ENCODE results near the gene FOXN1. TPM values are rescaled to one million over a fixed set of nuclear protein-coding genes. Genes with fewer than 3 reads are reported as not detected.
"Not testable (repeated sequence)": the region's sequence is repeated elsewhere in the genome, so short reads cannot be mapped to it uniquely, and the experiment has no call there.

The FOXN1 gene
- not detected in 2 replicates for total RNA-seq (2012; rRNA removed)

GRCh38 chr17:28505986-28506665 is at the start of gene FOXN1:
FOXN1 (plus strand) TSS chr17:28506348; CDS start chr17:28523970, 17,622 bp downstream.
- H3K4me1 ChIP-seq (ENCODE audit: control insufficient read depth, insufficient read depth, low read length): no peaks in the 10 kb centered on the region
- H3K36me3 ChIP-seq (ENCODE audit: insufficient read depth, low read length): no peaks in the 10 kb centered on the region
- no peak within 1 kb of the TSS for H3K4me3 ChIP-seq (ENCODE audit: low read length)
- H3K9me3 ChIP-seq (replicated peaks; ENCODE audit: low read length): no peaks in the 10 kb centered on the region
- H3K9ac ChIP-seq (ENCODE audit: low read depth, low read length): no peak within 1 kb of the TSS
- H3K27me3 ChIP-seq (ENCODE audit: control insufficient read depth, insufficient read depth, low read length): peaks cover 79% of the 10 kb centered on the region
- H3K4me2 ChIP-seq (ENCODE audit: low read length): no peak within 1 kb of the TSS

- H3K27me3 ChIP-seq (ENCODE audit: control insufficient read depth, insufficient read depth, low read length): peaks cover 19% of the 10 kb centered on the region
- H3K9me3 ChIP-seq (replicated peaks; ENCODE audit: low read length): no peaks in the 10 kb centered on the region
- H3K4me3 ChIP-seq (ENCODE audit: low read length): no peak overlapping the region
- H3K4me1 ChIP-seq (ENCODE audit: control insufficient read depth, insufficient read depth, low read length): no peaks in the 10 kb centered on the region
- H3K9ac ChIP-seq (ENCODE audit: low read depth, low read length): no peak overlapping the region
- no peak overlapping the region for H3K4me2 ChIP-seq (ENCODE audit: low read length)
- H3K36me3 ChIP-seq (ENCODE audit: insufficient read depth, low read length): no peaks in the 10 kb centered on the region
Observed at GRCh38 chr17:28457890-28458289, 48.3 kb upstream of the FOXN1 start.

GRCh38 chr17:28458881-28459280 is 47.3 kb upstream of the FOXN1 start:
- H3K9ac ChIP-seq (ENCODE audit: low read depth, low read length); H3K36me3 ChIP-seq (ENCODE audit: insufficient read depth, low read length); H3K4me1 ChIP-seq (ENCODE audit: control insufficient read depth, insufficient read depth, low read length); H3K4me2 ChIP-seq (ENCODE audit: low read length); H3K4me3 ChIP-seq (ENCODE audit: low read length); H3K9me3 ChIP-seq (replicated peaks; ENCODE audit: low read length): not testable (repeated sequence)
- H3K27me3 ChIP-seq (ENCODE audit: control insufficient read depth, insufficient read depth, low read length): peaks cover 23% of the 10 kb centered on the region

- H3K36me3 ChIP-seq (ENCODE audit: insufficient read depth, low read length): no peaks in the 10 kb centered on the region
Observed at GRCh38 chr17:28460901-28461300, 45.2 kb upstream of the FOXN1 start.

GRCh38 chr17:28466001-28466400 is 40.1 kb upstream of the FOXN1 start:
- H3K9me3 ChIP-seq (replicated peaks; ENCODE audit: low read length): no peaks in the 10 kb centered on the region
- no peaks in the 10 kb centered on the region for H3K4me1 ChIP-seq (ENCODE audit: control insufficient read depth, insufficient read depth, low read length)
- no peak overlapping the region for H3K4me2 ChIP-seq (ENCODE audit: low read length)
- no peaks in the 10 kb centered on the region for H3K36me3 ChIP-seq (ENCODE audit: insufficient read depth, low read length)
- H3K4me3 ChIP-seq (ENCODE audit: low read length): no peak overlapping the region
- no peak overlapping the region for H3K9ac ChIP-seq (ENCODE audit: low read depth, low read length)
- peaks cover 67% of the 10 kb centered on the region for H3K27me3 ChIP-seq (ENCODE audit: control insufficient read depth, insufficient read depth, low read length)

More at GRCh38 chr17:28460901-28461300, 45.2 kb upstream of the FOXN1 start:
- Histone ChIP-seq H3K4me1 (ENCODE audit: control insufficient read depth, insufficient read depth, low read length) (no peaks in the 10 kb centered on the region), H3K4me3 (ENCODE audit: low read length) (no peak overlapping the region), H3K4me2 (ENCODE audit: low read length) (no peak overlapping the region), H3K27me3 (ENCODE audit: control insufficient read depth, insufficient read depth, low read length) (peaks cover 35% of the 10 kb centered on the region), H3K9ac (ENCODE audit: low read depth, low read length) (no peak overlapping the region), H3K9me3 (replicated peaks; ENCODE audit: low read length) (no peaks in the 10 kb centered on the region)

GRCh38 chr17:28466521-28467048 is 39.6 kb upstream of the FOXN1 start:
- Histone ChIP-seq H3K4me3 (ENCODE audit: low read length) (no peak overlapping the region), H3K4me2 (ENCODE audit: low read length) (no peak overlapping the region), H3K4me1 (ENCODE audit: control insufficient read depth, insufficient read depth, low read length) (no peaks in the 10 kb centered on the region), H3K9me3 (replicated peaks; ENCODE audit: low read length) (no peaks in the 10 kb centered on the region), H3K27me3 (ENCODE audit: control insufficient read depth, insufficient read depth, low read length) (peaks cover 67% of the 10 kb centered on the region), H3K36me3 (ENCODE audit: insufficient read depth, low read length) (no peaks in the 10 kb centered on the region), H3K9ac (ENCODE audit: low read depth, low read length) (no peak overlapping the region)

- H3K27me3 ChIP-seq (ENCODE audit: control insufficient read depth, insufficient read depth, low read length): peaks cover 70% of the 10 kb centered on the region
- no peaks in the 10 kb centered on the region for H3K4me1 ChIP-seq (ENCODE audit: control insufficient read depth, insufficient read depth, low read length)
- H3K4me3 ChIP-seq (ENCODE audit: low read length): no peak overlapping the region
- H3K9ac ChIP-seq (ENCODE audit: low read depth, low read length): no peak overlapping the region
- no peaks in the 10 kb centered on the region for H3K36me3 ChIP-seq (ENCODE audit: insufficient read depth, low read length)
- H3K4me2 ChIP-seq (ENCODE audit: low read length): no peak overlapping the region
- no peaks in the 10 kb centered on the region for H3K9me3 ChIP-seq (replicated peaks; ENCODE audit: low read length)
Observed at GRCh38 chr17:28467456-28468025, 38.6 kb upstream of the FOXN1 start.

GRCh38 chr17:28468033-28468735 is 38.0 kb upstream of the FOXN1 start:
- H3K36me3 ChIP-seq (ENCODE audit: insufficient read depth, low read length); H3K4me3 ChIP-seq (ENCODE audit: low read length); H3K4me2 ChIP-seq (ENCODE audit: low read length); H3K4me1 ChIP-seq (ENCODE audit: control insufficient read depth, insufficient read depth, low read length); H3K9me3 ChIP-seq (replicated peaks; ENCODE audit: low read length); H3K9ac ChIP-seq (ENCODE audit: low read depth, low read length): not testable (repeated sequence)
- H3K27me3 ChIP-seq (ENCODE audit: control insufficient read depth, insufficient read depth, low read length): peaks cover 70% of the 10 kb centered on the region

GRCh38 chr17:28468781-28469180 is 37.4 kb upstream of the FOXN1 start:
- no peak overlapping the region for H3K4me2 ChIP-seq (ENCODE audit: low read length)
- no peaks in the 10 kb centered on the region for H3K36me3 ChIP-seq (ENCODE audit: insufficient read depth, low read length)
- no peaks in the 10 kb centered on the region for H3K4me1 ChIP-seq (ENCODE audit: control insufficient read depth, insufficient read depth, low read length)
- H3K9ac ChIP-seq (ENCODE audit: low read depth, low read length): no peak overlapping the region
- H3K4me3 ChIP-seq (ENCODE audit: low read length): no peak overlapping the region
- no peaks in the 10 kb centered on the region for H3K9me3 ChIP-seq (replicated peaks; ENCODE audit: low read length)
- H3K27me3 ChIP-seq (ENCODE audit: control insufficient read depth, insufficient read depth, low read length): peaks cover 75% of the 10 kb centered on the region

GRCh38 chr17:28469376-28469775 is 36.8 kb upstream of the FOXN1 start:
- no peaks in the 10 kb centered on the region for H3K9me3 ChIP-seq (replicated peaks; ENCODE audit: low read length)
- peaks cover 78% of the 10 kb centered on the region for H3K27me3 ChIP-seq (ENCODE audit: control insufficient read depth, insufficient read depth, low read length)
- no peaks in the 10 kb centered on the region for H3K36me3 ChIP-seq (ENCODE audit: insufficient read depth, low read length)
- H3K9ac ChIP-seq (ENCODE audit: low read depth, low read length): no peak overlapping the region
- H3K4me1 ChIP-seq (ENCODE audit: control insufficient read depth, insufficient read depth, low read length): no peaks in the 10 kb centered on the region
- H3K4me3 ChIP-seq (ENCODE audit: low read length): no peak overlapping the region
- no peak overlapping the region for H3K4me2 ChIP-seq (ENCODE audit: low read length)

GRCh38 chr17:28470266-28470913 is 35.8 kb upstream of the FOXN1 start:
- H3K4me2 ChIP-seq (ENCODE audit: low read length): no peak overlapping the region
- no peaks in the 10 kb centered on the region for H3K36me3 ChIP-seq (ENCODE audit: insufficient read depth, low read length)
- H3K4me3 ChIP-seq (ENCODE audit: low read length): no peak overlapping the region
- peaks cover 78% of the 10 kb centered on the region for H3K27me3 ChIP-seq (ENCODE audit: control insufficient read depth, insufficient read depth, low read length)
- no peaks in the 10 kb centered on the region for H3K4me1 ChIP-seq (ENCODE audit: control insufficient read depth, insufficient read depth, low read length)
- no peak overlapping the region for H3K9ac ChIP-seq (ENCODE audit: low read depth, low read length)
- no peaks in the 10 kb centered on the region for H3K9me3 ChIP-seq (replicated peaks; ENCODE audit: low read length)
